Hepatocyte (in vitro differentiated cells): Measurements from ENCODE around the gene OTOGL.

Source experiments
- CTCF ChIP-seq: fragments of 200-600 bp; sonication (generic); IDR thresholded peaks from 2 replicates; pipeline ENCODE4 v1.5.1; 2016; ENCODE audit warnings: antibody characterized with exemption, mild to moderate bottlenecking; ENCODE audit not compliant: poor library complexity
- EZH2 ChIP-seq: fragments of 200-600 bp; sonication (generic); IDR thresholded peaks from 2 replicates; pipeline ENCODE4 v1.6.1; 2016; ENCODE audit warnings: antibody characterized with exemption, mild to moderate bottlenecking, borderline replicate concordance
- EZH2phosphoT487 ChIP-seq: fragments of 200-600 bp; sonication (generic); IDR thresholded peaks from one replicate; pipeline ENCODE4 v1.6.1; 2018; ENCODE audit warnings: antibody characterized with exemption, mild to moderate bottlenecking, low read depth, moderate library complexity; ENCODE audit not compliant: unreplicated experiment, severe bottlenecking

GRCh38 chr12:80157645-80158044 is 58.3 kb downstream of the OTOGL start:
- TF ChIP-seq EZH2 (no peak), CTCF (no peak), EZH2phosphoT487 (no peak)
